Gastrocnemius medialis (tissue), 4 donors: ENCODE measurements around the gene PRKD1. TPM values are rescaled to one million over a fixed set of nuclear protein-coding genes. Genes with fewer than 3 reads are reported as not detected.

Experiments used
- ATAC-seq, 2 donors: fragments of 150-250 bp; one replicate each; pipeline ENCODE4 v1.9.1; 2016
- DNase-seq, 2 donors: peaks; one replicate each; pipeline ENCODE4 v3.0.0-alpha.2; 2019
- H3K27ac ChIP-seq, 4 donors: fragments of 200-600 bp; sonication (generic); 1 replicate in 1 of 4; 2 replicates in 3 of 4; pipeline ENCODE4 v1.5.1; 2016 to 2018; ENCODE audit warnings: mild to moderate bottlenecking in 2 of 4, moderate library complexity in 1 of 4
- H3K27me3 ChIP-seq, 3 donors: fragments of 200-600 bp; sonication (generic) in 2 of 3; 1 replicate in 1 of 3; 2 replicates in 2 of 3; pipeline versions ENCODE4 v1.5.1 to v1.6.0; 2016 to 2019; ENCODE audit warnings: mild to moderate bottlenecking in 1 of 3, moderate library complexity in 1 of 3
- H3K36me3 ChIP-seq, 2 donors: fragments of 200-600 bp; sonication (generic) in 1 of 2; one replicate each; pipeline ENCODE4 v1.5.1; 2017 to 2018
- H3K4me1 ChIP-seq, 2 donors: fragments of 200-600 bp; sonication (generic) in 1 of 2; one replicate each; pipeline ENCODE4 v1.5.1; 2016 to 2017; ENCODE audit warnings: mild to moderate bottlenecking in 2 of 2
- H3K4me3 ChIP-seq, 4 donors: fragments of 200-600 bp; sonication (generic) in 3 of 4; 1 replicate in 1 of 4; 2 replicates in 3 of 4; pipeline ENCODE4 v1.5.1; 2016 to 2019; ENCODE audit warnings: mild to moderate bottlenecking in 2 of 4
- H3K9me3 ChIP-seq, 3 donors: fragments of 200-600 bp; sonication (generic) in 2 of 3; 1 replicate in 1 of 3; 2 replicates in 2 of 3; pipeline ENCODE4 v1.5.1; 2016 to 2019
- POLR2A ChIP-seq, 2 donors: fragments of 450-650 bp; IDR thresholded peaks; one replicate each; pipeline ENCODE4 v1.6.1; 2017; ENCODE audit warnings: antibody characterized with exemption in 2 of 2, mild to moderate bottlenecking in 2 of 2, moderate library complexity in 2 of 2
- in situ Hi-C, 4 donors: fragments of 200-750 bp; cut with MboI; loops; one replicate each; pipeline versions ENCODE4 v1.15.0 to v1.8.0; 2017; ENCODE audit warnings: low sequenced_read_pairs in 4 of 4
- intact Hi-C: fragments of 100-400 bp; cut with DNase I; formaldehyde crosslinking; loops from one replicate; pipeline ENCODE4 v1.15.1; 2023; ENCODE audit warnings: low total_unique reads
- total RNA-seq, 4 donors: library from RNA; depleted of rRNA; stranded (reverse); fragments of >200 nt; gene quantifications; one replicate each; pipeline versions ENCODE4 v1.1.0 to v1.2.3, GENCODE V29; 2016
- TF ChIP-seq, protein P1 (sequence below), 5 experiments: fragments of 450-650 bp in 3 of 5; fragments of 200-600 bp in 2 of 5; sonication (generic) in 2 of 5; IDR thresholded peaks in 4 of 5; conservative IDR thresholded peaks in 1 of 5; 1 replicate in 4 of 5; 2 replicates in 1 of 5; pipeline ENCODE4 v1.5.1; 2016 to 2019; ENCODE audit warnings: antibody characterized with exemption in 5 of 5, mild to moderate bottlenecking in 3 of 5, moderate library complexity in 3 of 5

Gene PRKD1
- total RNA-seq, 4 donors from 2014 or later: 1.5 to 4.1 (median 1.7) TPM

DNA sequence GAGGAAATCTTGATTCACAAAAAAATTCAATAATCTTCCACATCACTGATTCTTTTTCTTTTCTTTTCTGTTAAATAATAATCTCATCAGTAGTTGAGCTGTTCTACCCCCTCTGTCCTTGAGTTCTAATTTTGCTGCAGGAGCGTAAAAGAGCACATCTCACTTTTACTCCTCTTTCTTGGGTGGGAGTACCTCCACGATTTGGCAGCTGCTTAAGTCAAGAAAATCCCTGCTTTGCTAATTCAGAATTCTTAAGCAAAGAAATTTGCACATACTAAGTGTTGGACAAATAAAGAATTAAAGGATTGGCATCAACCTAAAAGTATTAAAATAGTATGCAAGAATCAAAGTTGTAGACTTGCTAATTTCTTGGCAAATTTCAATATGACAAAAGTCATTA is 128.8 kb downstream of the PRKD1 start:
- Histone ChIP-seq H3K4me3 (no peak overlapping the region), H3K27me3 (no peaks in the 10 kb centered on the region), H3K36me3 (no peaks in the 10 kb centered on the region), H3K9me3 (no peaks in the 10 kb centered on the region), H3K27ac (no peak overlapping the region), H3K4me1 (no peaks in the 10 kb centered on the region)
- intact Hi-C loops (no loop called here), in situ Hi-C loops (no loop called here)
- ATAC-seq (no peak), DNase-seq (no peak)
- TF ChIP-seq POLR2A (IDR thresholded peaks at IDR 0.05): no peak
- TF ChIP-seq, protein P1, sequence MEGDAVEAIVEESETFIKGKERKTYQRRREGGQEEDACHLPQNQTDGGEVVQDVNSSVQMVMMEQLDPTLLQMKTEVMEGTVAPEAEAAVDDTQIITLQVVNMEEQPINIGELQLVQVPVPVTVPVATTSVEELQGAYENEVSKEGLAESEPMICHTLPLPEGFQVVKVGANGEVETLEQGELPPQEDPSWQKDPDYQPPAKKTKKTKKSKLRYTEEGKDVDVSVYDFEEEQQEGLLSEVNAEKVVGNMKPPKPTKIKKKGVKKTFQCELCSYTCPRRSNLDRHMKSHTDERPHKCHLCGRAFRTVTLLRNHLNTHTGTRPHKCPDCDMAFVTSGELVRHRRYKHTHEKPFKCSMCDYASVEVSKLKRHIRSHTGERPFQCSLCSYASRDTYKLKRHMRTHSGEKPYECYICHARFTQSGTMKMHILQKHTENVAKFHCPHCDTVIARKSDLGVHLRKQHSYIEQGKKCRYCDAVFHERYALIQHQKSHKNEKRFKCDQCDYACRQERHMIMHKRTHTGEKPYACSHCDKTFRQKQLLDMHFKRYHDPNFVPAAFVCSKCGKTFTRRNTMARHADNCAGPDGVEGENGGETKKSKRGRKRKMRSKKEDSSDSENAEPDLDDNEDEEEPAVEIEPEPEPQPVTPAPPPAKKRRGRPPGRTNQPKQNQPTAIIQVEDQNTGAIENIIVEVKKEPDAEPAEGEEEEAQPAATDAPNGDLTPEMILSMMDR (IDR thresholded peaks at IDR 0.05 in 4 of 5, conservative IDR thresholded peaks at IDR 0.05 in 1 of 5): no peak

DNA sequence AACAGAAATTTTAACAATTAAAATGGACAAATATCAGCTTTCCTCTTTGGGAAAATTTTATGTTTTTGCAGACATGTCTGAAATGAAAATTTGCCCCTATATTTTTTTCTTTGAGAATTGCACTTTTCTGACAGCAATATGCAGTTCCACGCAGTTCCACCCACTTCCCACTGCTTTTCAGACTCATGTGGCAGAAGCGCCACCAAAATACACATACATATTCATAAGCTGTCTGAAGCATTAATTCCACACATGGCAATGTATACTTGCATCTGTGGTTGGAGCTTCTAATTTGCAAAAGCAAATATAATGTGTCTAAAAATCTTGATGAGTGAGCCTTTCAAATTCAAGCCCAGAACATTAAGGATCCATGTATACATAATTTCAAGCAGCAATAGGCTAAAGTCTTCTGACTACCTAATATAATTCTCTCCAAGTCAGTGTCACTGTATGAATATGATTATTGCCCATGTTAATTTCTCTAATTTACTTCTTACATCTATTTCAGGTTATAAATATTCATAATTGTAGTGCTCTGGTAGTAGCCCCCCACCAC is 129.5 kb downstream of the PRKD1 start:
- TF ChIP-seq, protein P1 (IDR thresholded peaks at IDR 0.05 in 4 of 5, conservative IDR thresholded peaks at IDR 0.05 in 1 of 5): no peak
- no peak for TF ChIP-seq POLR2A (IDR thresholded peaks at IDR 0.05)
- H3K36me3 ChIP-seq: no peaks in the 10 kb centered on the region
- H3K4me1 ChIP-seq: no peaks in the 10 kb centered on the region
- no peak overlapping the region for H3K4me3 ChIP-seq
- H3K9me3 ChIP-seq: no peaks in the 10 kb centered on the region
- ATAC-seq (no peak), DNase-seq (no peak)
- intact Hi-C loops (no loop called here), in situ Hi-C loops (no loop called here)
- no peaks in the 10 kb centered on the region for H3K27me3 ChIP-seq
- no peak overlapping the region for H3K27ac ChIP-seq

DNA sequence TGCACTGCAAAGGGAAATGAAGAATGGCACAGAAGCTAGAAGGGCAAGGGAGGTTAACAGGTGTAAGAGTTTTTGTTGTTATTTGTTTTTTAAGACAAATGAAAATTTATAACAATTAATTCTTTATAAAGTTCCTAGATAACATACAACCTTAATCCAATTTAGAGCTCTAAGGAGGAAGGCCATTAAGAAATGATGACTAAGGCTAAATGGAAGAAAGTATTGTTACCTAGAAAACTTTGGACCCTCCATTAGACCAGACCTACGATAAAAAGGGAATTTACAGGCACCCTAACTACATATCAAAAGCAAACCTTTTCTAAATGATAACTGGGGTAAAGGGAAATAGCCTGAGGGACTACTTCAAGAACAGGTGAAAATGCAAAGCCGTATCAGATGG is 130.8 kb downstream of the PRKD1 start:
- intact Hi-C loops: no loop called here
- no peaks in the 10 kb centered on the region for H3K27me3 ChIP-seq
- DNase-seq (no peak), ATAC-seq (no peak)
- no peaks in the 10 kb centered on the region for H3K36me3 ChIP-seq
- H3K27ac ChIP-seq: no peak overlapping the region
- H3K4me3 ChIP-seq: no peak overlapping the region
- H3K9me3 ChIP-seq: no peaks in the 10 kb centered on the region
- H3K4me1 ChIP-seq: no peaks in the 10 kb centered on the region
- no peak for TF ChIP-seq POLR2A (IDR thresholded peaks at IDR 0.05)
- TF ChIP-seq, protein P1 (IDR thresholded peaks at IDR 0.05 in 4 of 5, conservative IDR thresholded peaks at IDR 0.05 in 1 of 5): no peak
- in situ Hi-C loops: no loop called here

DNA sequence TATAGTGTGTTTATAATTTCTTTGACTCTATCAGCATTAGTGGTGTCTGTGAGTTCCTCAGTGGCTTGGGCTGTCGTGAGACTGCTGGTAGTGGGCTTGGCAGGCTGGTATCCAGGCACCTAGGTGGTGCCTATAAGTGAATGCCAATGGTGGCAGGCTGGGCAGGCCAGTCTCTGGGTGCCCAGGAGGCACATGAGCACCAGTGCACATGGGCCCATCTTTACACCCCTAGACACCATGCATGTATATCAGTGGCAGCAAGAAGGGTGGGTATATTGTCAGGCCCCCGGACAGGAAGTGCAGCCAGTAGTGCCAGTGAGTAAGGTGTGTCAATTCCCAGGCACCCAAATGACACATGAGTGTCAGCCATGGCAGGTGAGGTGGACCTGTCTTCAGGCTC is 138.2 kb downstream of the PRKD1 start:
- Histone ChIP-seq H3K9me3 (no peaks in the 10 kb centered on the region), H3K27ac (no peak overlapping the region), H3K36me3 (no peaks in the 10 kb centered on the region), H3K4me3 (no peak overlapping the region), H3K27me3 (no peaks in the 10 kb centered on the region), H3K4me1 (no peaks in the 10 kb centered on the region)
- DNase-seq (no peak), ATAC-seq (no peak)
- TF ChIP-seq POLR2A (IDR thresholded peaks at IDR 0.05): no peak
- TF ChIP-seq, protein P1 (IDR thresholded peaks at IDR 0.05 in 4 of 5, conservative IDR thresholded peaks at IDR 0.05 in 1 of 5): no peak
- in situ Hi-C loops: no loop called here
- intact Hi-C loops: no loop called here

DNA sequence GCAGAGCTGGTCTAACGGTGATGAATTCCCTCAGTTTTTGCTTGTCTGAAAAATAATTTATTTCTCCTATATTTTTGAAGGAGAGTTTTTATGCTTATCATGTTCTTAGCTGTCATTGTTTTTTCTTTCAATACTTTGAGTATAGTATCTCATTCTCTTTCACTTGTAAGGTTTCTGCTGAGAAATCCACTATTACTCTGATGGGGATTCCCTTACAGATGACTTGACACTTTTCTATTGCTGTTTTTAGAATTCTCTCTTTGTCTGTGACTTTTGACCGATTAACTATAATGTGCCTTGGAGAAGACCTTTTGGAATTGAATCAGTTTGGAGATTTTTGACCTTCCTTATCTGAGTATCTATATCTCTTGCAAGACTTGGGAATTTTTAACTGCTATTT is 139.6 kb downstream of the PRKD1 start:
- Histone ChIP-seq H3K27me3 (no peaks in the 10 kb centered on the region), H3K9me3 (no peaks in the 10 kb centered on the region), H3K36me3 (no peaks in the 10 kb centered on the region), H3K27ac (no peak overlapping the region), H3K4me3 (no peak overlapping the region), H3K4me1 (no peaks in the 10 kb centered on the region)
- intact Hi-C loops: no loop called here
- DNase-seq: no peak
- TF ChIP-seq, protein P1 (IDR thresholded peaks at IDR 0.05 in 4 of 5, conservative IDR thresholded peaks at IDR 0.05 in 1 of 5): no peak
- no peak for TF ChIP-seq POLR2A (IDR thresholded peaks at IDR 0.05)
- in situ Hi-C loops: no loop called here
- no peak for ATAC-seq
